ENCODE results near the gene CACHD1. TPM values are rescaled to one million over a fixed set of nuclear protein-coding genes. Genes with fewer than 3 reads are reported as not detected.
A peak's percentile ranks its signal among the peaks of the same experiment; 100 is the strongest.

Gene CACHD1
- total and polyA plus RNA-seq, 2 of the 8 experiments (the other 6 are each of a cell fraction or from before 2014, with no cell fraction given) = 22.2 to 42.5 TPM

DNA sequence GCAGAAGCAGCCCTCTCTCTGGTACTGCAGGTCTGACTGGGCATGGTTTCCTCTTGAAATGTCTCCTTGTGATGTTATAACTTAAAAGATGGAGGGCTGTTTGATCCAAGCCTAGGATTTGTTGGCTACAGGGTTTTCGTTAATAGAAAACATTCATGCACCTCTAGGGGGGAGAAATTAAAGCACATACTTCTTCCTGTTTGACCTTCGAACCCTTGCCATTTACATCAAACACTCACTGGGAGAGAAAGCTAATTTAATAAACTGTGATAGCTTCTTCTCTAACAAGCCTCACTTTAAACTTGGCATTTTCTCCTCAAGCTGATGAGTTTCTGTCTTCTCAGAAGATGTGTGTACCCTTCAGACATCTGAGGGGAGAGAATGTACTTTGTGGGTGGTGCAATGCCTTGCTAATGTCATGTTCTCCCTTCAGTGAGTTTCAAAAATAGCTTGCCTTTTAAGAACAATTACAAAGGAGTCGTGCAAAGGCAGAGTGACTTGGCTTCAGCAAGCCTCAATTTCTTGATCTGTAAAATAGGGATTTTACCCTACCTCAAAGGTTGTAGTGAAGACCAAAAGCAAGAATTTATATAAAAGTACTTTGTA lies 20.4 kb downstream of the CACHD1 start:
- Histone ChIP-seq H3K14ac (ENCODE audit: insufficient read length) (no peak overlapping the region), H3K23ac (ENCODE audit: insufficient read length) (no peak overlapping the region), H3K4me2 (ENCODE audit: insufficient read depth in 1 of 2, low read depth in 2 of 2, low read length in 2 of 2) (0 out of 4 replicates have a peak overlapping the region, but pooled peaks of 1 of the 2 experiments have one; percentile 9), H3K27me3 (replicated peaks in 1 of 4; ENCODE audit: control insufficient read depth in 3 of 4, extremely low read depth in 1 of 4, insufficient read depth in 3 of 4, low read length in 3 of 4) (no peaks in the 10 kb centered on the region), H4K91ac (replicated peaks; ENCODE audit: insufficient read length, low read length) (no peak overlapping the region), H2BK15ac (ENCODE audit: low read length) (no peak overlapping the region), H3K9ac (replicated peaks in 1 of 4; ENCODE audit: extremely low read depth in 1 of 4, low read depth in 3 of 4, low read length in 3 of 4) (no peak overlapping the region), H2AFZ (ENCODE audit: low read length) (no peak overlapping the region), H3K79me1 (ENCODE audit: low read depth, low read length) (peaks cover 6% of the 10 kb centered on the region; the same call in 1 of the 2 replicates), H4K20me1 (replicated peaks in 1 of 2; ENCODE audit: control insufficient read depth in 1 of 2, insufficient read depth in 2 of 2, low read length in 2 of 2) (peaks cover 0 to 7% of the 10 kb centered on the region in 2 experiments), H4K8ac (ENCODE audit: extremely low read depth, insufficient read depth, low read length) (no peak overlapping the region), H3K4ac (replicated peaks; ENCODE audit: insufficient read length, low read depth, low read length) (no peak overlapping the region), H3K23me2 (ENCODE audit: low read depth, low read length) (no peaks in the 10 kb centered on the region; the same call in none of the 2 replicates), H3K36me3 (ENCODE audit: control insufficient read depth in 2 of 4, insufficient read depth in 4 of 4, low read length in 3 of 4) (no peaks in the 10 kb centered on the region), H2BK12ac (ENCODE audit: low read depth, low read length) (no peak overlapping the region), H3K4me1 (replicated peaks in 1 of 4; ENCODE audit: control insufficient read depth in 3 of 4, insufficient read depth in 4 of 4, low read length in 3 of 4) (peaks cover 17 to 47% (median 28%) of the 10 kb centered on the region in 4 experiments), H3K4me3 (ENCODE audit: extremely low read depth in 1 of 4, insufficient read depth in 2 of 4, low read depth in 3 of 4, low read length in 4 of 4) (no peak overlapping the region), H2BK20ac (ENCODE audit: low read length) (no peak overlapping the region), H3K56ac (replicated peaks; ENCODE audit: insufficient read length, low read depth, low read length) (no peak overlapping the region), H3K18ac (ENCODE audit: extremely low read depth, low read length) (no peak overlapping the region), H4K5ac (ENCODE audit: insufficient read length, low read depth, low read length) (no peak overlapping the region), H3K27ac (ENCODE audit: low read depth, low read length) (no peak overlapping the region), H3K9me3 (ENCODE audit: insufficient read depth in 2 of 2, low read depth in 1 of 2, low read length in 1 of 2) (no peaks in the 10 kb centered on the region), H3K79me2 (ENCODE audit: control insufficient read depth in 1 of 2, insufficient read depth in 2 of 2, low read length in 2 of 2) (peaks cover 19 to 87% of the 10 kb centered on the region in 2 experiments), H2BK120ac (replicated peaks; ENCODE audit: low read depth, low read length) (no peak overlapping the region), H2BK5ac (ENCODE audit: low read depth, low read length) (no peak overlapping the region), H2AK5ac (ENCODE audit: low read depth, low read length) (no peak overlapping the region)
- FAIRE-seq (peak; percentile 52), DNase-seq (ENCODE audit: low read depth in 1 of 2, low spot score in 2 of 2) (no peak)
- CTCF ChIA-PET (ENCODE audit: partially characterized antibody) = interaction anchor here (0.6 to 2.5 kb wide), 8 partner anchors 10 to 187 kb away, joined by 3 to 10 read pairs (median 3); no protein-coding TSS in a partner anchor
- 74% methylated on average over 3 of the region's 3 CpGs; no CpG with 5 or more reads in 1 of the 2 experiments for WGBS, 2 experiments (ENCODE audit: extremely low coverage in 1 of 2, insufficient coverage in 1 of 2, insufficient read length in 1 of 2, insufficient replicate concordance in 2 of 2, low coverage in 1 of 2, low lambda C conversion rate in 2 of 2, missing lambda C conversion rate in 1 of 2)
- POLR2A ChIA-PET (ENCODE audit: partially characterized antibody) = interaction anchor here (0.8 to 3.2 kb wide), 5 partner anchors 12 to 56 kb away, joined by 3 to 22 read pairs (median 3); no protein-coding TSS in a partner anchor

Data from H1 (cell line).